HG02938 (cell line): ENCODE results near the gene RUNX2.
"Not testable (repeated sequence)": the region's sequence is repeated elsewhere in the genome, so short reads cannot be mapped to it uniquely, and the experiment has no call there.

Experiments
- ATAC-seq: cut with Tn5 transposase; IDR thresholded peaks from one replicate; pipeline ENCODE4 v1.9.1; 2021; ENCODE audit warnings: mild to moderate bottlenecking, moderate library complexity; ENCODE audit not compliant: unreplicated experiment

RUNX2 gene

GRCh38 chr6:45663251-45664221 lies 335.4 kb downstream of the RUNX2 start:
- no peak for ATAC-seq

- no peak for ATAC-seq
These were observed 336.6 kb downstream of the RUNX2 start for GRCh38 chr6:45664707-45665106.

GRCh38 chr6:45665859-45666258 lies 337.7 kb downstream of the RUNX2 start:
- no peak for ATAC-seq

GRCh38 chr6:45666846-45667245 lies 338.7 kb downstream of the RUNX2 start:
- no peak for ATAC-seq

GRCh38 chr6:45667300-45667699 lies 339.2 kb downstream of the RUNX2 start:
- no peak for ATAC-seq

GRCh38 chr6:45667766-45668165 lies 339.6 kb downstream of the RUNX2 start:
- ATAC-seq, result no peak

- ATAC-seq, result no peak
These were observed 340.6 kb downstream of the RUNX2 start for GRCh38 chr6:45668705-45669104.

- ATAC-seq, result not testable (repeated sequence)
These were observed 345.0 kb downstream of the RUNX2 start for GRCh38 chr6:45673167-45673566.

- ATAC-seq, result not testable (repeated sequence)
These were observed 347.0 kb downstream of the RUNX2 start for GRCh38 chr6:45675166-45675565.

- ATAC-seq, result no peak
These were observed 347.5 kb downstream of the RUNX2 start for GRCh38 chr6:45675634-45676033.

- ATAC-seq, result no peak
These were observed 348.2 kb downstream of the RUNX2 start for GRCh38 chr6:45676380-45676779.

- peak; percentile 56 for ATAC-seq
These were observed 349.5 kb downstream of the RUNX2 start for GRCh38 chr6:45677381-45678284.

GRCh38 chr6:45678285-45678607 lies 350.1 kb downstream of the RUNX2 start:
- ATAC-seq, result no peak

GRCh38 chr6:45679163-45679562 lies 351.0 kb downstream of the RUNX2 start:
- ATAC-seq, result no peak

GRCh38 chr6:45679631-45680030 lies 351.5 kb downstream of the RUNX2 start:
- ATAC-seq, result no peak

- peak; percentile 88 for ATAC-seq
These were observed 353.9 kb downstream of the RUNX2 start for GRCh38 chr6:45681860-45682511.

- no peak for ATAC-seq
These were observed 356.3 kb downstream of the RUNX2 start for GRCh38 chr6:45684476-45684875.

GRCh38 chr6:45685076-45685475 lies 356.9 kb downstream of the RUNX2 start:
- ATAC-seq, result no peak

GRCh38 chr6:45686841-45687569 lies 358.9 kb downstream of the RUNX2 start:
- peak; percentile 23 for ATAC-seq

- ATAC-seq, result peak; percentile 94
These were observed 359.4 kb downstream of the RUNX2 start for GRCh38 chr6:45687570-45687969.
